Muscle layer of duodenum (tissue), 2 donors: ENCODE results near the gene CGGBP1.
A peak's percentile ranks its signal among the peaks of the same experiment; 100 is the strongest.

Experiments
- H3K27ac ChIP-seq: one replicate; pipeline ENCODE4 v1.7.0; 2013; ENCODE audit warnings: mild to moderate bottlenecking, low read length
- H3K27me3 ChIP-seq: one replicate; pipeline ENCODE4 v1.7.0; 2013; ENCODE audit warnings: low read depth, mild to moderate bottlenecking, control low read depth, low read length
- H3K36me3 ChIP-seq, 2 donors: one replicate each; pipeline ENCODE4 v1.7.0; 2013; ENCODE audit warnings: low read length in 2 of 2, control low read depth in 1 of 2, mild to moderate bottlenecking in 1 of 2; ENCODE audit not compliant: insufficient read depth in 2 of 2, control insufficient read depth in 1 of 2
- H3K4me1 ChIP-seq, 2 donors: one replicate each; pipeline ENCODE4 v1.7.0; 2013; ENCODE audit warnings: low read length in 2 of 2, mild to moderate bottlenecking in 2 of 2, control low read depth in 1 of 2, moderate library complexity in 1 of 2; ENCODE audit not compliant: insufficient read depth in 2 of 2, control insufficient read depth in 1 of 2
- H3K4me3 ChIP-seq, 2 donors: one replicate each; pipeline ENCODE4 v1.7.0; 2013; ENCODE audit warnings: low read length in 2 of 2, low read depth in 1 of 2, mild to moderate bottlenecking in 1 of 2
- H3K9me3 ChIP-seq, 2 donors: one replicate each; pipeline ENCODE4 v1.7.0; 2013; ENCODE audit warnings: low read length in 2 of 2, control low read depth in 1 of 2, mild to moderate bottlenecking in 1 of 2; ENCODE audit not compliant: control insufficient read depth in 1 of 2
- donor health status: healthy.

CGGBP1 gene, protein sequence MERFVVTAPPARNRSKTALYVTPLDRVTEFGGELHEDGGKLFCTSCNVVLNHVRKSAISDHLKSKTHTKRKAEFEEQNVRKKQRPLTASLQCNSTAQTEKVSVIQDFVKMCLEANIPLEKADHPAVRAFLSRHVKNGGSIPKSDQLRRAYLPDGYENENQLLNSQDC

DNA sequence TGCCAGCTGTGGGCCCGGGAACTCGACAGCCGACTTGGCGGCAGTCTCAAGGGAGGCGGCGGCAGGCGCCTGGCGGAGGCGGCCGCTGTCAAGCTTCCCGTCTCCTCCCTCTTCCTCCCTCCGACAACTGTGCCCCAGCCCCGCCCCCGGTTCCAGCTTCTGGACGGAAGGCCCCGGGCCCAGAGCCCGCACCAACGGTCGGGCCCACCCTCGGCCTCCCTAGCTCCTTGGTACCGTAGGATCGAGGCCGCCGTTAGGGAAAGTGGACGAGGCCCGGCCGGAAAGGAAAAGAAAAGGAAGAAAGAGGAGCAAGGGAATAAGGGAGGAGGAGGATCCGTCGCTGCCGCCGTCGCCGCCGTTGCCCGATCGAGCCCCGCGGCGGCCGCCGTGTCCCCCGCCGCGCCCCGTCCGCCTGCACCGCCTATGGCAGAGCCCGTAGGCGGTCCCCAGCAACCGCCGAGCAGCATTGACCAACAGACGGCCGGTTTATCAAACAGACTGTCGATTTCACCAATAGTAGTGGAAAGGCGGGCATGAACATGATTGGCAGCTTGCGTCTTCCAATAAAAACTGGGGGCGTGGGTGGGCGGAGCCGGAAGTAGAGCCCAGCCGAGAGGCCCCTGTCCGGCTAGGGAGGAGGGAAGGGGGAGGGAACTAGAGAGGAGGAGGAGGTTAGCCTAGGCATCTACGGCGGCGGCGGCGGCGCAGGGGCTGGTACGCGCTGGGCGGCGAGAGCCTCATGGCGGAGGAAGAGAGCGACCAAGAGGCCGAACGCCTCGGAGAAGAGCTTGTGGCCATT lies at the start of gene CGGBP1, which contains the start of gene ZNF654:
Gene CGGBP1, minus strand, starts transcription at position 425 of the 799 bp plus-strand sequence. CDS start 3,029 bp downstream, outside the sequence.
Gene ZNF654, plus strand, starts transcription at position 675 of the 799 bp plus-strand sequence. Its CDS starts 65 bp downstream, at position 740.
- Histone ChIP-seq H3K4me1 (peaks cover 6 to 34% of the 10 kb centered on the region in 2 donors), H3K9me3 (no peaks in the 10 kb centered on the region), H3K27ac (peak within 1 kb of the TSS; percentile 86), H3K4me3 (peak within 1 kb of the TSS; percentile 91), H3K27me3 (no peaks in the 10 kb centered on the region), H3K36me3 (peaks cover 11 to 18% of the 10 kb centered on the region in 2 donors)

DNA sequence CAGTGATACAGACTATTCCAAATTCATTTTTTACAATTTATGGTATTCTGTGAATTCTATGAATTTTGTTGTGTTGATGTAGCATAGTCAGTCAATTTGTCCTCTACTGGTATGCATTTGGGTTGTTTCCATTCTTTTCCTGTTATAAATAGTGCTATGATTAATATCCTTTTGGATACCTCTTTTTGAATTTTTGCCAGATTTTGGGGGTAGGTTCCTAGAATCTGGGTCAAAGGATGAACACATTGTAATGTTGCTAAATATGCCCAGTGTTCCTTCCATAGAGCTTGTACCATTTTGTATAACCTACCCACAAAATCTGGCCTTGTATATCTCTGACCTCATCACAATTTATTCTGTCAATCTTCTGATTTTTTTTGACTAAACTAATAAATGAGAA lies 46.5 kb upstream of the CGGBP1 start:
- Histone ChIP-seq H3K9me3 (no peaks in the 10 kb centered on the region), H3K36me3 (no peaks in the 10 kb centered on the region), H3K4me3 (no peak overlapping the region), H3K27me3 (no peaks in the 10 kb centered on the region), H3K27ac (no peak overlapping the region), H3K4me1 (peaks cover 0 to 5% of the 10 kb centered on the region in 2 donors)

DNA sequence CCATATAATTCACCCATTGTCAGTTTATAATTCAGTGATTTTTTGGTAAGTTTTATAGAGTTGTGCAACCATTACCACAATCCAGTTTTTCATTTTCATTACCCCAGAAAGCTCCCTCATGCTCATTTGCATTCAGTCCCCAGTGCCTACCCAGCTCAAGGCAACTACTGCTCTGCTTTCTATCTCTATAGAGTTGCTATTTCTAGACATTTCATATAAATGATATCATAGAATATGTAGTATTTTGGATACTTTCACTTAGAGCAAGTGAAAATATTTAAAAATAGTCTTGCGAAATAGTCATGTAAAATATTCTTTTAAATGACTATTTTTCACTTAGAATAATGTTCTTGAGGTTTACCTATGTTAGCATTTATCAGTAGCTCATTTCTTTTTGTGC lies 42.3 kb upstream of the CGGBP1 start:
- Histone ChIP-seq H3K27me3 (no peaks in the 10 kb centered on the region), H3K4me3 (no peak overlapping the region), H3K36me3 (no peaks in the 10 kb centered on the region), H3K4me1 (no peaks in the 10 kb centered on the region), H3K27ac (no peak overlapping the region), H3K9me3 (no peaks in the 10 kb centered on the region)

DNA sequence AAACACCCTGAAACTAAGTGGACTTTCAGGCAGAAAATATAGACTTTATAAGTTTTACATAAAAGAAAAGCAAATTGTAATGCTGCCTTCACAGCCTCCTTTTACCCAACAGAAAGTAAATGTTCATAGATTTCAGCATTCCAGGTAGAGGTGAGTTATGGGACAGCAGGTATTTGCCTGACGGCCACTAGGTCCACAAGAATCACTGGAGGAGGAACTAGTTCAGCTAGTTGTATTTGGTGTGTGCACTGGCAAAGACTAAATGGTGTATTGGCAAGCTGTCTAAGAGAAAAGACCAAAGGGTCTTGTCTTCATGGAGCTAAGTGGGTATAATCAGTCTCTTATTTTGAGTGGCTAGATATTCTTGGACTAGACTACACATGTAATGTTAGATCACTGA lies 34.5 kb upstream of the CGGBP1 start:
- H3K36me3 ChIP-seq = no peaks in the 10 kb centered on the region

DNA sequence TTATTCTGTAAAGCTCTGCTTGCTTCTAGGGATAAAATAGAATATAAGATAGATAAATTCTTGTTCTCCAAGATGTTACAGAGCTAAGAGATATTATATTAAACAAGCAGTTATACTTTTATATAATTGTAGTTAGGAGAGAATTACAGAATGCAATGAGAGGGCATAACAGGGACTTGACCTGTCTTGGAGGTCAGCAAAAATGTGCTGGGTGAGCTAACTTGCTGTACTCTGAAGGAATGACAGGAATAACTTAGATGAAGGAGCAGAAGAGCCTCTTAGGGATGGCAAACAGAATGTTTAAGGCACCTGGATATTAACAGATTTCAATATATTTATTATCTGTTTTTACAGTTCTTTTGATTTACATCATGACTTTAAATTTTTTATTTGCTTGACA lies 33.5 kb upstream of the CGGBP1 start:
- H3K27me3 ChIP-seq = no peaks in the 10 kb centered on the region
- no peaks in the 10 kb centered on the region for H3K9me3 ChIP-seq
- H3K4me3 ChIP-seq = no peak overlapping the region
- no peak overlapping the region for H3K27ac ChIP-seq
- peaks cover 4 to 7% of the 10 kb centered on the region in 2 donors for H3K36me3 ChIP-seq
- H3K4me1 ChIP-seq = no peaks in the 10 kb centered on the region

More for the DNA sequence above, 34.5 kb upstream of the CGGBP1 start:
- H3K27ac ChIP-seq = no peak overlapping the region
- H3K4me1 ChIP-seq = no peaks in the 10 kb centered on the region
- H3K27me3 ChIP-seq = no peaks in the 10 kb centered on the region
- H3K4me3 ChIP-seq = no peak overlapping the region
- no peaks in the 10 kb centered on the region for H3K9me3 ChIP-seq

DNA sequence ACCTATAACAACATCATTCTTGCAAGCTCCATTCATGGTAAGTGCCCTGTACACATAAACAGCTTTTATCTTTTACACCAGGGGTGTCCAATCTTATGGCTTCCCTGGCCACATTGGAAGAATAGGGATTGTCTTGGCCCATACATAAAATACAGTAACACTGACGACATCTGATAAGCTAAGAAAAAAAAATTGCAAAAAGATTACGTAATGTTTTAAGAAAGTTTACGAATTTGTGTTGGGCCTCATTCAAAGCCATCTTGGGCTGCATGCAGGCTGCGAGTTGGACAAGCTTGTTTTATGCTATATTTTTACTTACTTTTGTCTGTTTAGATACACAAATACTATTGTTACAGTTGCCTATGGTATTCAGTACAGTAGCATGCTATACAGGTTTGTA lies 31.9 kb upstream of the CGGBP1 start:
- H3K27ac ChIP-seq = no peak overlapping the region
- no peaks in the 10 kb centered on the region for H3K9me3 ChIP-seq
- no peaks in the 10 kb centered on the region for H3K27me3 ChIP-seq
- H3K4me3 ChIP-seq = no peak overlapping the region
- no peaks in the 10 kb centered on the region for H3K4me1 ChIP-seq
- peaks cover 4 to 11% of the 10 kb centered on the region in 2 donors for H3K36me3 ChIP-seq

DNA sequence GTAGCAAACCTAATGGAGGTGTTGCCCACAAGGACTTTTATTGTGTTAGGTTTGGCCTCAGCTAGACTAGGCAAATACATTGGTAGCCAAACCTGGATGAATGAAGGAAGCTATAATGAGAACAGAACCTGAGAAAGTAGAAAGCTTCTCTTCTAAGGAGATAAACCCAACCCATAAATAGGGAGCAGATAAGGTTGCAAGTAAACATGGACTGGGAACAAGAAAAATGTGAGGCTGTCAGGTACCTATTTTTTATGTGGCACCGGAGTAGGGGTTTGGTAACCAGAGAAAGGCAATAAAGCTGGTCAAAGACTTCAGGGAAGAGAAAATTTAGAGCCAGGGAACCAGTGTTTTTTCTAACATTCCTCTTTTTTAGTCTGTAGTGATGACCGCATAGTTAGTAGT lies 25.3 kb upstream of the CGGBP1 start:
- H3K4me1 ChIP-seq = no peaks in the 10 kb centered on the region
- H3K27ac ChIP-seq = no peak overlapping the region
- no peaks in the 10 kb centered on the region for H3K27me3 ChIP-seq
- H3K36me3 ChIP-seq = peaks cover 4 to 11% of the 10 kb centered on the region in 2 donors
- H3K4me3 ChIP-seq = no peak overlapping the region
- H3K9me3 ChIP-seq = no peaks in the 10 kb centered on the region

DNA sequence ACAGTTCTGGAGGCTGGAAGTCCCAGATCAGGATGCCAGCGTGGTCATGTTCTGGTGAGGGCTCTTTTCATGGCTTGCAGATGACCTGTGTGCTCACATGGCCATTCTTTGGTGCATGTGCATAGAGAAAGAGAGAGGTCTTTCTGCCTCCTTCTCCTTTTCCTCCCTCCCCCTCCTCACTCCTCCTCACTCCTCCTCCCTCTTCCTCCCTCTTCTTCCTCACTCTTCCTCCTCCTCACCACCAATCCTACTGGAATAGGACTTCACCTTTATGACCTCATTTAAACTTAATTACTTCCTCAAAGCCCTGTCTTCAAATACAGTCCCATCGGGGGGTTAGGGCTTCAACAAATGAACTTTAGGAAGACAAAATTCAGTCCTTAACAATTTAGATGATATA lies 24.0 kb upstream of the CGGBP1 start:
- H3K4me1 ChIP-seq = no peaks in the 10 kb centered on the region
- peaks cover 2 to 10% of the 10 kb centered on the region in 2 donors for H3K36me3 ChIP-seq
- H3K27ac ChIP-seq = no peak overlapping the region
- no peaks in the 10 kb centered on the region for H3K9me3 ChIP-seq
- no peaks in the 10 kb centered on the region for H3K27me3 ChIP-seq
- H3K4me3 ChIP-seq = no peak overlapping the region

DNA sequence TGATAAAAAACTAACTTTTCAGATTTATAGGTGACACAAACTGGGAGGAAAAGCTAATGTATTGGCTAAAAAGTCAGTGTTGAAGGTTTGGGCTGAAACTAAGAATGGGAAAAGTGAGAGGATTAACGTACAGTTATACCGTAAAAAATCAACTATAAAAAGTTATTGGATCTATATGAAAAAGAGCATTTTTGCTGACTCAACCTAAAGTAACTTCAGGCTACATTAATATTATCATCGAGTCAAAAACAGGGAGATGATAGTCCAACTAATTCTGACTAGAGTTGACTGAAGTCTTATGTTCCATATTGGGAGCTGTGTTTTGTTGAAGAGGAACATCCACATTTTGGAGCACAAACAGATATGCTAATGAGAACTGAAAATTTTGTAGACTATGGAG lies 20.1 kb upstream of the CGGBP1 start:
- peaks cover 8 to 10% of the 10 kb centered on the region in 2 donors for H3K4me1 ChIP-seq
- no peaks in the 10 kb centered on the region for H3K36me3 ChIP-seq
- no peaks in the 10 kb centered on the region for H3K9me3 ChIP-seq
- no peaks in the 10 kb centered on the region for H3K27me3 ChIP-seq
- no peak overlapping the region for H3K27ac ChIP-seq
- H3K4me3 ChIP-seq = no peak overlapping the region

DNA sequence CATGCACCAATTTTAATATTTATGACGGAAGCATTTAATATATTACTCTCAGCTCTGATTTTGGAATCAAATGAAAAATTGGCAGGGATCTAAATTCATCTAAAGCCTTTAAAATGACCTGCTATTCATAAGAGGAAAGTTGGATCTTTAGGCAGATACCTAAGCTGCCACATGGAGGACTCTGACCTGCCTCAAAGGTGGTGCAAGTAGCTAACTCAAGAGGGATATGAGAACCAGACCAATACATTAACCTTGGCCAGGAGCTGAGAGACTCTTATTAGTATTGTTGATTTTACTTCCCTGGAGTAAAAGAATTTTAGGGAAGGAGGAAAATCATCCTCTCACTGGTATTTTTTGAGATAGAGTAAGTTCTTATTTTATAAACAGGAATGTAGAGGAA lies 17.9 kb upstream of the CGGBP1 start:
- Histone ChIP-seq H3K27me3 (no peaks in the 10 kb centered on the region), H3K36me3 (no peaks in the 10 kb centered on the region), H3K4me1 (peaks cover 8 to 10% of the 10 kb centered on the region in 2 donors), H3K9me3 (no peaks in the 10 kb centered on the region), H3K27ac (no peak overlapping the region), H3K4me3 (no peak overlapping the region)

DNA sequence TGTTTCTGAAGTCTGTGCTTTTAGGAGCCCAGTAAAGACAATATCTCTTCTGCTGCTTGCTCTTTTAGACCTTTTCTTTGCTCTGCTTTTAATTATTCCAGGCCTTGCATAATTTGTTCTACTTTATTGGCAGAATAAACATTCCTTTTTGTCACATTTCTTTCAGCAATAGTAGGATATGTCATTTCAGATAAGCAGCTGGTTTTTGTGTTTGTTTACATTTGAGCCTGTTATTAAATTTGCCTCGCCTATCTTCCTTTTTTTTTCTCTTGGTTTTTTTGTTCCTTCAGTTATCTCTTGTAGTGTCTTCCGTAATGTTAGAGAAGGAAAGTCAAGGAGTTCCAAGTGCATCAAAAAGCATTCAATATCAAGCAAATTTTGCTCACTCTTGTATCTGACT lies 16.7 kb upstream of the CGGBP1 start:
- no peaks in the 10 kb centered on the region for H3K27me3 ChIP-seq
- no peaks in the 10 kb centered on the region for H3K9me3 ChIP-seq
- H3K27ac ChIP-seq = no peak overlapping the region
- no peaks in the 10 kb centered on the region for H3K36me3 ChIP-seq
- H3K4me1 ChIP-seq = peaks cover 8 to 10% of the 10 kb centered on the region in 2 donors
- H3K4me3 ChIP-seq = no peak overlapping the region
